GM21367 (cell line): Measurements from ENCODE around the gene MPHOSPH9.
"Not testable (repeated sequence)": the region's sequence is repeated elsewhere in the genome, so short reads cannot be mapped to it uniquely, and the experiment has no call there.

Source experiments
- ATAC-seq: cut with Tn5 transposase; IDR thresholded peaks from one replicate; pipeline ENCODE4 v1.9.1; 2021; ENCODE audit not compliant: unreplicated experiment

MPHOSPH9 gene

DNA sequence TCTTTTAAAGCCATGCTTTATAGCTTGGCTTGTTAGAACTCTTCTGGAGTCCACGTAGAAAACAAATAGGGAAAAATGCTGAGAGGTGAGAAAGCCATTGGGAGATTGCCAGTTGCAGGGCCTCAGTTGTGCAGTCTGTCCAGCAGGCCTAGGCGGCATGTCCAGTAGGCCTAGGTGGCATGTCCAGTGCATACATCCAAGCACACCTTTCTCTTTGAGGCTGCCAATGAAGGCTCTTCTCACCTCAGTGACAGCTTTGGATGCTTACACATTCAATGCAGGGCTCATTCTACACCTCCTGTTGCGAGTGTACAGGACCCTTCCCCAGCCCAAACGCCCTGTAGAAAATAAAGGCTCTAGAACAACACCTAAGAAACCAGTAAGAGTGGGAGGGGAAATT lies 25.7 kb upstream of the MPHOSPH9 start:
- no peak for ATAC-seq

DNA sequence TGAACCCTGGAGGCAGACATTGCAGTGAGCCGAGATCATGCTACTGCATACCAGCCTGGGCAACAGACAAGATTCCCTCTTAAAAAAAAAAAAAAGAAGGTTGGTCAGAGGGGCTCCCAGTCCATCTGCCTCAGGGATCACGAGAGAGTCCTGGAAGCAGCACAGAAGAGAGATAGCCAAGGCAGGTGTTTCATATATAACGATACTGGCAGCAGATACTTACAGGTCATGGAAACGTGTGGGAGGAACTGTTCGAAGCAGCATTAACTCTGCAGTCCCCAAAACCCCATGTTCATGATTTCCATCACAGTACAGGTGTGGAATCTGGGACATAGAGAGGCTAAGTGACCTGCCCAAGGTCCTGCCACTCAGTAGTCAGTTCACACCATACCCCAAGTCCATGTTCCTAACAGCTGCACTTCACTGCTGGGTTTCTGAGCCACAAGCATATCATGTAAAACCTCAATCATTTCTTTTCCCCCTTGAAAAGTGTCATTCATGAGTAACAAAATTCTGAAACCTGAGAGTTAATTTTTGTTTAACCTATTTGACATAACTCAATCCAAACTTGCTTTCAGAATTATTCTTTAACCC lies 22.0 kb upstream of the MPHOSPH9 start:
- ATAC-seq = no peak

DNA sequence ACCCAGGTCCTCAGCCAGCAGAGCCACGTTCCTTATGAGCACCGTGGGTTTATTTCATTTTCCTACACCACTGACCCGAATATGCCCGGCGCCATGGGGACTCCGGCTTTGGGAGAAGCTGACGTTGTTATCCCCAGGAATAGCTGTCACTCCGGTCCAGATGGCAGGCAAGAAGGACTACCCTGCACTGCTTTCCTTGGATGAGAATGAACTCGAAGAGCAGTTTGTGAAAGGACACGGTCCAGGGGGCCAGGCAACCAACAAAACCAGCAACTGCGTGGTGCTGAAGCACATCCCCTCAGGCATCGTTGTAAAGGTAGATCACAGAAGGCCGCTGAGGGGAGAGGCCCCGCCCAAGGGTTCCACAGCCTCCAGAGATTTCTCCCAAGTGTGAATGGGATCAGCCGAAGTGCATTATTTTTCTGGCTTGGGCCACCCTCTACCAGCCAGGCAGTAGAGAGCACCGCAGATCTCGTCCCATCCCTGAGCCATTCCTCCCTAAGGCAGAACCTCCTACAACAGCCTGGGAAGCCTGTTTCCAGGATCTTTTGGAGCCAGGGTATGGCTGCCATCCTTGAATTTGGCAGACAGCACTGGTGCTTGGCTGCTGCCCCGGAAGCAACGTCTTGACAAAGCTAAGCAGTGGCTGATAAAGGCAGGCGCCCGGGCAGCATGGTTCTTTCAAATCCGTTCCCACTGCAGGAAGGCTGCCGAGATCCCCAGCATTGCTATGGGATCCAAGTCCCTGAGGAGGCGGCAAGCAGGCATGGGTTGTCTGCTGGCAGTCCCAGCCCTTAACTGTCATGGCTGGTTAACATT lies 20.9 kb upstream of the MPHOSPH9 start:
- ATAC-seq = no peak

DNA sequence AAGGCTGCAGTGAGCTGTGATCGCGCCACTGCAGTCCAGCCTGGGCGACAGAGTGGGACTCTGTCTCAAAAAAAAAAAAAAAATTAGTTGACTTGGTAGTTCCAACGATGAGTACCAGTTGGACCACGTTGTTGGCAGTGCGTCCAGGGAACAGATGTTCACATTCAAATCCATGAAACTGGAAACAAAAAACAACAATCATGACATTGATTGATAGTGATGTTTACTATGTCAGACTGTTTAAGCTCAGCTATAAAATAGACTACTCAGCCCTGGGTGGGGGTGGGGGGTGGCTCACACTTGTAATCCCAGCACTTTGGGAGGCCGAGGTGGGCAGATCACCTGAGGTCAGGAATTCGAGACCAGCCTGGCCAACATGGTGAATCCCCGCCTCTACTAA lies 19.4 kb upstream of the MPHOSPH9 start:
- not testable (repeated sequence) for ATAC-seq

DNA sequence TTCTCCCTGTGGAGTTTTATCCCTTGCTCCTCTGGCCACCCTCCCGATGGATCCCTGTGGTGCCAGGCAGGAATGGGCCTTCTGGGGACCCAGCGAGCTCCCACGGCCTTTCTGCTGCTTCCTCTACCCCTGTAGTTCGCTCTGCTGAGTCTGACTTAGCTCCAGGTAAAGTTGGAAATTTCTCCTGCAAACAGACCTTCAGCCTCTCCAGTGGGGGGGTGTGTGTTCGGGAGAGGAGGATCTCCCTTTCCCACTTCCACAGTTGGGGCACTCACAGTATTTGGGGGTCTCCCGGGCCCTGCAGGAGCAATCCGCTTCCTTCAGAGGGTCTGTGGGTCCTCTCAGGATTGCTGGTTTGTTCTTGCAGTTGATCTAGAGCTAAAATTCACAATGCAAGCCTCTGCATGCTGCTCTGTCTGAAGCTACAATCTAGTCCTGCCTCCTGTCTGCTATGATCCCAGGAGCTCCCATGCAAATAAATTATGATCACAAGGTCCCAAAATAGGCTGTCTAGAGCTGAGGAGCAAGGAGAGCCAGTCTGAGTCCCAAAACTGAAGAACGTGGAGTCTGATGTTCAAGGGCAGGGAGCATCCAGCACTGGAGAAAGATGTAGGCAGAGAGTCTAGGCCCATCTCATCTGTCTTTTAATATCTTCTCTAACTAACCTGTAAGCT lies 18.6 kb upstream of the MPHOSPH9 start:
- ATAC-seq = no peak

DNA sequence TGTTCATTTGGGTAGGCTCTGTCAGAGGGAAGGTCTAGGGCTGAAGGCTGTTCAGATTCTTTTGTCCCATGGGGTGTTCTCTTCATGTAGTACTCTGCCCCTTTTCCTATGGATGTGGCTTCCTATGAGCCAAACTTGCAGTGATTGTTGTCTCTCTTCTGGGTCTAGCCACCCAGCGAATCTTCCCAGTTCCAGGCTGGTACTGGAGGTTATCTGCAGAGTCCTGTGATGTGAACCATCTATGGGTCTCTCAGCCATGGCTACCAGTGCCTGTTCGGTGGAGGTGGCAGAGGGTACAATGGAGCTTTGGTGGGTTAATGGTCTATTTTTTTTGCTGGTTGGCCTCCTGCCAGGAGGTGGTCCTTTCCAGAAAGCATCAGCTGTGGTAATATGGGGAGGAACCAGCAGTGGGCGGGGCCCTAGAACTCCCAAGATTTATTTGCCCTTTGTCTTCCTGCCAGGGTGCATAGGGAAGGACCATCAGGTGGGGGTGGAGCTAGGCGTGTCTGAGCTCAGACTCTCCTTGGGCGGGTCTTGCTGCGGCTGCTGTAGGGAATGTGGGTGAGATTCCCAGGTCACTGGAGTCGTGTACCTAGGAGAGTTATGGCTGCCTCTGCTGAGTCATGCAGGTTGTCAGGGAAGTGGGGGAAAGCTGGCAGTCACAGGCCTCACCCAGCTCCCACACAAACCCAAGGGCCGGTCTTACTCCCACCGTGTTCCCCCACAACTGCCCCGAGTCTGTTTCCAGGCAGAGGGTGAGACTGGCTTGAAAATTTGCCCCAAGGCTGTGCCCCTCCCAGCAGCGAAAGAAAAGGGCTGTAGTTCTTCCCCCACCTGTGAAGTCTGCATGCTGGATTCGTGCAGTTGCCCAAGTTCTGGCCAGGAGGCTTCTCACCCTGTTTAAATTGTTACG lies 17.8 kb upstream of the MPHOSPH9 start:
- no peak for ATAC-seq

DNA sequence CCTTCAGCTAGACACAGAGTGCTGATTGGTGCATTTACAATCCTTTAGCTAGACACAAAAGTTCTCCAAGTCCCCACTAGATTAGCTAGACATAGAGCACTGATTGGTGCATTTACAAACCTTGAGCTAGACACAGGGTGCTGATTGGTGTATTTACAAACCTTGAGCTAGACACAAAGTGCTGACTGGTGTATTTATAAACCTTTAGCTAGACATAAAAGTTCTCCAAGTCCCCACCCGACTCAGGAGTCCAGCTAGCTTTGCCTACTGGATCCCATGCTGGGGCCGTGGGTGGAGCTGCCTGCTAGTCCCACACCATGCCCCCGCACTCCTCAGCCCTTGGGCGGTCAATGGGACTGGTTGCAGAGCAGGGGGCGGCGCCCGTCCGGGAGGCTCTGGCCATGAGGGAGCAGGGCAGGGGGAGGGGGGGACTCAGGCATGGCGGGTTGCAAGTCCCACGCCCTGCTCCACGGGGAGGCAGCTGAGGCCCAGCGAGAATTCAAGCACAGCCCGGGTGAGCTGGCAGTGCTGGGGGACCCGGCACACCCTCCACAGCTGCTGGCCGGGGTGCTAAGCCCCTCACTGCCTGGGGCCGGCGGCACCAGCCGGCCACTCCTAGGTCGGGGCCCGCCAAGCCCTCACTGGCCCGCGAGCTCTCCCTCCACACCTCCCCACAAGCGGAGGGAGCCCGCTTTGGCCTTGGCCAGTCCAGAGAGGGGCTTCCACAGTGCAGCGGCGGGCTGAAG lies 16.2 kb upstream of the MPHOSPH9 start:
- not testable (repeated sequence) for ATAC-seq

DNA sequence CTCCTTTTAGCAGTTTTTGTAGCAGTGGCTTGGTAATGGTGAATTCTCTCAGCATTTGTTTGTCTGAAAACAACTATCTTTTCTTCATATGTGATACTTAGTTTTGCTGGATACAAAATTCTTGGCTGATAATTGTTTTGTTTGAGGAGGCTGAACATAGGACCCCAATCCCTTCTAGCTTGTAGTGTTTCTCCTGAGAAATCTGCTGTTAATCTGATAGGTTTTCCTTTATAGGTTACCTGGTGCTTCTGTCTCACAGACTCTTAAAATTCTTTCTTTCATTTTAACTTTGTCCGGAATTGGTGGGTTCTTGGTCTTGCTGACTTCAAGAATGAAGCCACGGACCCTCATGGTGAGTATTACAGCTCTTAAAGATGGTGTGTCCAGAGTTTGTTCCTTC lies 15.2 kb upstream of the MPHOSPH9 start:
- ATAC-seq = not testable (repeated sequence)

DNA sequence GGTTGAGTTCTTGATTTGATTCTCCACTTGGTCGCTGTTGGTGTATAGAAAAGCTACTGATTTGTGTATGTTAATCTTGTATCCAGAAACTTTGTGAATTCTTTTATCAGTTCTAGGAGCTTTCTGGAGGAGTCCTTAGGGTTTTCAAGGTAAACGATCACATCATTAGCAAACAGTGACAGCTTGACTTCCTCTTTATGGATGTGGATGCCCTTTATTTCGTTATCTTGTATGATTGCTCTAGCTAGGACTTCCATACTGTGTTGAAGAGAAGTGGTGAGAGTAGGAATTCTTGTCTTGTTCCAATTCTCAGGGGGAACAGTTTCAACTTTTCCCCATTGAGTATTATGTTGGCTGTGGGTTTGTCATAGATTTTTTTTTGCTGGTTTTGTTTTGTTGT lies 12.7 kb upstream of the MPHOSPH9 start:
- ATAC-seq = no peak

DNA sequence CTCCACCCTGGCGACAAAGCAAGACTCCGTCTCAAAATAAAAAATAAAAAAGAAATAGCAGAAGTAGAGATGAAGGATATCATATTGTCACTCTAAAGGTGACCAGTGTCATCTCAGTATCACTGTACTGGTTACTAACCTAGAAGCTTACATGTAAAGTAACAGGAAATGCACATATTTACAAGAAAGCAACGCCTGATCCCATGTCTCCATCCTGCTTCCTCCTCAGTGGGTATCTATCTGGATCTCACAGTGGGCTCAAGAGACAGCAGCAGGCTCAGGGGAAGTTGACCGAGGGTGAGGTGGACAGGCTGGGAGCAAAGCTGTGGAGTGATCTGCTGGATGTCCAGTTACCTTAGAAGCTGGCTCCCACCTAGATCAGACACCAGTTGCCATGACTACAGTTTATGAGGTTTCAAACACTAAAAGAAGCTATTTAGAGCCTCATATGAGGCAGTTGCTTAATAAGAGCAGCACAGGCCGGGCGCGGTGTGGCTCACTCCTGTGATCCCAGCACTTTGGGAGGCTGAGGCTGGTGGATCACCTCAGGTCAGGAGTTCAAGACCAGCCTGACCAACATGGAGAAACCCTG lies 10.8 kb upstream of the MPHOSPH9 start:
- ATAC-seq = no peak

DNA sequence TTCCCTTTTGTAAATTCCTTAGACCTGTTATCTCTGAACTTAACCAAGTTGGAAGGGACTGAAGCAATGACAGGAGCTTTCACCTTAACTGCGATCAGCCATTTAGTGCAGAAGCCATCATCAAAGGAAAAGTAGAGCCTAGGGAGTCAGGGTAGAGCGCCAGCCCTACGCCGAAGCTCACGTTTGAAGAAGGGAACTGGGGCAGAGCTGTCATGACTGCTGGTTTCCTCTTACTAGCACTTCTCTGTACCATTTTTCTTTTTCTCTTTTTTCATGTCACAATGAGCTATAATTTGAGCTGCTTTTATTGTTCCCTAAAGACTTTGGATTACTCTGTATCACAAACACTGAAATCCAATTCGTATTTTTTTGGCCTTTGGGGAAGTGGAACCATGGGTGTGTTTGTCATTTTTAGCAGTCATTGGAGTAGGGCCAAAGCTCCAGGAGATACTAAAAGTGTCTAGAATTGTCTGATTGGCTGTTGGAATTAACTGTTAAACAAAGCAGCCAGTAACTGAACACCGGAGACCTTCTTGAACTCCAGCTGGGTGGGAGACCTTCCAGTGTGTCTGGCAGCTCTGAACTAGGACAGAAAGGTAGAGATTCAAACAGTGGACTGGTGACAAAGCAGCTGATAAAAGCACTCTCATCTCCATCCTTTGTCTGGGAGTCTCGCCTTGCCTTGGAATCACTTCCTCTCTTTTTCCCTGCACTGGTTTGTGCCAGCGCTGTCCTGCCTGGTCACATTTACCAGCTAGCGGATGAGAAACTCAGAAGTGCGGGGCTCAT lies 9.4 kb upstream of the MPHOSPH9 start:
- no peak for ATAC-seq

DNA sequence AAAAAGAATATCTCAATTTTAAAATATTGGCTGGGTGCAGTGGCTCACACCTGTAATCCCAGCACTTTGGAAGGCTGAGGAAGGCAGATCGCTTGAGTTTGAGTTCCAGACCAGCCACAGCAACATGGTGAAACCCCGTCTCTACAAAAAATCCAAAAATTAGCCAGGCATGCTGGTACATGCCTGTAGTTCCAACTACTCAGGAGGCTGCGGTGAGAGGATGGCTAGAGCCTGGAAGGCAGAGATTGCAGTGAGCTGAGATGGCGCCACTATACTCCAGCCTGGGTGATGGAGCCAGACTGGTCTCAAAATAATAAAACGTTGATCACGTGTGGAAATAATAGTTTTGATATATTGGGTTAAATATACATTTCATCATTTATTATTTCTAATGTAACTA lies 6.0 kb upstream of the MPHOSPH9 start:
- ATAC-seq = no peak

DNA sequence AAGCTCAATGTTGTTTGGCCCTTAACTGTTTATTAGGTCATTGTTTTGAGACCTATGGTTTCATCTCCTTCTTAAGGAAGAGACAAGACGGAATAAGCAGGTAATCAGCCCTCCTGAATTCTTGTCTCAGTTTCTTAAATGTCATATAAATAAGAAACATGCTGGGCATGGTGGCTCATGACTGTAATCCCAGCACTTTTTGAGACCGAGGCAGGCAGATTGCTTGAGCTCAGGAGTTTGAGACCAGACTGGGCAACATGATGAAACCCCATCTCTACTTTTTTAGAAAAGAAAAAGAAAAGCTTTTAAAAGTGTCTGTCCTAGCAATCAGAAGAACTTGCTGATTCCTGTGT lies 5.4 kb upstream of the MPHOSPH9 start:
- ATAC-seq = no peak

DNA sequence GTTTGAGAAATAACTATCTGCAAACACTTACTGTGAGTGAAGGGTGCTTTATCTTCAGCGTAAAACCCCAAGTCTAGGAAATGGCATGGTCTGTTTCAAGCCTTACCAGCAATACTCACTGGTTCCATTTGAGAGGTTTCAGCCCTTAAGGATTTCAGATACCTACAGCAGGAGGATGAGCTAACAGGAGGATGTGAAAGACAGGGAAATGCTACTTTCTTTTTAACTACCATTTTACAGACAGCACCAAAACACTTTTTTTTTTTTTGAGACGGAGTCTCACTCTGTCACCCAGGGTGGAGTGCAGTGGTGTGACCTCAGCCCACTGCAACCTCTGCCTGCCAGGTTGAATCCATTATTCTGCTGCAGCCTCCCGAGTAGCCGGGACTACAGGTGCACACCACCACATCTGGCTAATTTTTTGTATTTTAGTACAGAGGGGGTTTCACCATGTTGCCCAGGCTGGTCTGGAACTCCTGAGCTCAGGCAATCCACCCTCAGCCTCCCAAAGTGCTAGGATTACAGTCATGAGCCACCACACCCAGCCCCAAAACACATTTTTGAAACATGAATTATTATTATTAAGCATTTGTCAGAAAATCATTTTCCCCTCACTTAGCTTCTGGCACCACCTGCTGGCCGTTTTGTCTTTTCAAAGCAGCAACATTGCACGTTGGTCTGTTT lies 4.8 kb upstream of the MPHOSPH9 start:
- ATAC-seq = no peak

DNA sequence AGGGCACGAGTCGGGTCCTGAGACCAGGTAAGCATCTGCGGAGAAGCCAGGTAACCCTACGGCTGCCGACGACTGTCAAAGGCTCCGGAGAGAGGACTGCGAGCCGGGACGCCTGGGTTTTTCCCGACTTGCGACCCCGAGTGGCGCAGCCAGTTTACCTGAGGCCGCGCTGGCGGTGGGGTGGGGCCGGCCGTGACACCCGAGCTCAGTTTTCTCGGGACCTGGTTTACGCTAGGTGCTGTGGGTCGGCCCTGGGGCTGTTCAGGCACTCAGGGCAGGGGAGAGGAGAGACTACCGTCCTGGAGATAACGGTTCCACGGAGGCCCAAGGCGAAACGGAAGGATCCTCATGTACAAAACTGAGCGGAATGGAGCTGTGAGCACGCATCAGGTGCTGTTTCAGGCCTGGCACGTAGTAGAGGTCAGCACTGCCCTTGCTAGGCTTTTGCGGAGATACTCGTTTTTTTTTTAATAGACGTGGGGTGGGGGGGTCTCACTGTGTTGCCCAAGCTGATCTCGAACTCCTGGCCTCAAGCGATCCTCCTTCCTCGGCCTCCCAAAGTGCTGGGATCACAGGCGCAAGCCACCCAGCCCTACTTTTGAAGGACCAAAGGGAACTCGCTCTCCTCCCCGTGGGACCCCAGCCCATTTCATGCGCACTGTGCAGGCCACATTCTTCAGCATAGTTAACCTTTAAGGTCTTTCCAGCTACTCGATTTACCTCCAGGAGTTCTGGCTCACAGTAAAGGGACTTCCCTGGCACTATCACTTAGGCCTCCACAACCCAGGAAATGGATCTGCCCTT lies 766 bp upstream of the MPHOSPH9 start:
- ATAC-seq = peak; percentile 6

DNA sequence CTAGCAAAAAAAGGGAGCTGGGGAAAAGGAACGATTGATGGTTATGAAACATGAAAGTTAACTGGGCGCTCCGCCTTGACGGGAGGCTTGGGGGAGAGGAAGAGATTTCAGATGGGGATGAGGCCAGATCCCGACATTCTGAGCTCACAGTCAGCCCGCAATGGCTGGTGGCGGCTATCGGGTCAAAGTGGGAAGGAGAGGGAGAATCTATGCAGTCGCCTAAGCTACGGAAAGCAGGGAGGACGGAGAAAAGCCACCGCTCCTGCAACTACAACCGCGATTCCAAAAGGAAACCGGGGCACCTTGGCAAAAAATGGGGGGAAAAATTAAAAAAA lies 502 bp downstream of the MPHOSPH9 start:
- ATAC-seq = no peak

DNA sequence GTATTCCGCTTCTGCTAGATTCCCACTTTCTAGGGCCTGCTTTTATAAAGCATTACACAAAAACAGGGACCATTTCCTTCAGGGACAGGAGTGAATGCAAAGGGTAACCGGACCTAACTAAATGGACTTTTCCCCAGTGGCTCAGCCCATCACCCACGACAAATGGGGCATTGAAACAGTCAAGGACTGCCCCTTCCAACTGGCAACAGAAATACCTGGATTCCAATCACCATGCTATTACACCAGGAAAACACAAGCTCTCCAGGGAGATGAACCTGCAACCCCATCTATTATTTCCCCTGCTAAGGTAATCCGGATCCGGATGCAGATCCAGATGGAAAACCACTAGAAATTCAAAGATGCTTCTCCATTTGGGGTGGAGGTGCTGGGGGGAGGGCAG lies 1.0 kb downstream of the MPHOSPH9 start:
- ATAC-seq = no peak

DNA sequence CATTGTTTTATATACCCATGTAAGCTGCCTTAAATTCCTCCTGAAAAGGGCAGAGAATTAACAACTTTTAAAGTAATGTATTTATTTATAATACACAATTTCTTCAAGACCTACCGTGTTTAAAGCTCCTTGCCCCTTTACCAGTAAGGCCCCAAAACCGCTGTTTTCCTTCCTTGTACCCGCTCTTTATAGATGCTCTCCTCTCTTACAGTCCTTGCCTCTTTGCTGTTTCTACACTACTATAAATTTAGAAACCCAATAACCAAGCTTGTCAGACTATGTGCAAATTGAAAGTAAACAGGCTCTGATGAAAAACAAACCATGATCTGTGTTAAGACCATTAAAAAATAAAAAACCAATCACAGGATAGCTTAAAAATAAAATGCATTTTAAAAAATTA lies 3.9 kb downstream of the MPHOSPH9 start:
- ATAC-seq = no peak
